Raji (cell line): ENCODE data around the gene CBFB.
A peak's percentile ranks its signal among the peaks of the same experiment; 100 is the strongest.

Experiments used
- POLR2A ChIP-seq: IDR thresholded peaks from 2 replicates; pipeline ENCODE4 v1.6.1; 2011; ENCODE audit warnings: low read depth, low read length, control low read depth; ENCODE audit not compliant: insufficient read depth

The CBFB gene

DNA sequence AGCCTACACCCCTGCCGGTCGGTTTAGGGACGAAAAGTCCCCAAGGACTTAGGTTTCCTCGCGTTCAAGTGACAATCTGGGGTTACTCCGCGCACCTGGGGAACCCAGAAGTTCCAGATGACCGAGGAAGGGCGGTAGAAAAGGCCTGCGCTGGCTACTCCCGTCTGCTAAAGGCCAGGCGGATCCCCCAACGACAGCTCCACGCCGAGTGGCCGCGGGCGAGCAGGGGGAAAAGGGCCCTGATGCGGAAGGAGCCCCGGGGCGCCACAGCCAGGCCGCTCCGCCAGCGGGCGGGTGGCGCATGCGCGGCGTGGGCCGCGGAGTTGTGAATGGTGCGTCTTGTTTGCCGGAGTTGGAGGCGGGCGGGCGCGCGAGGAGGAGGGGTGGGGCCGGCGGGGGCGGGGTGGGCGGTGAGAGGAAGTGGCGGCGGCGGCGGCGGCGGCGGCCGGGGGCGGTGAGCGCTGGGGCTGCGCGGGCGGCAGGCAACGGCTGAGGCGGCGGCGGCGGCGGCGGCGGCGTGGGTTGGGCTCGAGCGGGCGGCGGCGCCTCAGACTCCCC, at the start of gene CBFB:
CBFB (plus strand) TSS at position 454 of the 558 bp plus-strand sequence. CDS start 259 bp downstream, outside the sequence.
- peak; percentile 97 for TF ChIP-seq POLR2A

GRCh38 chr16:66983033-66983432, 45.9 kb upstream of the CBFB start:
- no peak for TF ChIP-seq POLR2A

GRCh38 chr16:66984892-66985311, 44.0 kb upstream of the CBFB start:
- no peak for TF ChIP-seq POLR2A

DNA sequence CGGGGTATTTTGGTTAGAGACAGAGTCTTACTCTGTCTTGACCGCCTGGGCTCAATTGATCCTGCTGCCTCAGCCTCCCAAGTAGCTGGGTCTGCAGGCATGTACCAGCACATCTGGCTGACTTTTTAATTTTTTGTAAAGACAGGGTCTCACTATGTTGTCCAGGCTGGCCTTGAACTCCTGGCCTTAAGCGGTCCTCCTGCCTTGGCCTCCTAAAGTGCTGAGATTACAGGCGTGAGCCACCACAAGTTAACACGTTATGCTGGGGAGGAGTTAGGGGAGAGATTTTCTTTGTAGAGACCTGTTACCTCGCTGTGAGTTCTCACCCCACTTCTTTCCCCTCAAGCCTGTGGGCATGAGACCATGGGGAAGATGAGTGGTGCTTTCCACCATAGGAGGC, 42.4 kb upstream of the CBFB start:
- no peak for TF ChIP-seq POLR2A

- no peak for TF ChIP-seq POLR2A
Observed at GRCh38 chr16:66988197-66988788, 40.7 kb upstream of the CBFB start, which contains the start of gene CES4A. Gene CES4A (plus strand): TSS chr16:66988589. CDS start chr16:66988773, 184 bp downstream.

- TF ChIP-seq POLR2A: no peak
Observed at GRCh38 chr16:66991545-66992077, 37.3 kb upstream of the CBFB start.

GRCh38 chr16:66996324-66996982, 32.5 kb upstream of the CBFB start:
- no peak for TF ChIP-seq POLR2A

- no peak for TF ChIP-seq POLR2A
Observed at GRCh38 chr16:66996983-66997358, 32.0 kb upstream of the CBFB start.

- TF ChIP-seq POLR2A: peak; percentile 41; the same call in 1 of the 2 replicates
Observed at GRCh38 chr16:67000384-67001351, 28.3 kb upstream of the CBFB start.

- TF ChIP-seq POLR2A: no peak
Observed at GRCh38 chr16:67001726-67002125, 27.2 kb upstream of the CBFB start.

DNA sequence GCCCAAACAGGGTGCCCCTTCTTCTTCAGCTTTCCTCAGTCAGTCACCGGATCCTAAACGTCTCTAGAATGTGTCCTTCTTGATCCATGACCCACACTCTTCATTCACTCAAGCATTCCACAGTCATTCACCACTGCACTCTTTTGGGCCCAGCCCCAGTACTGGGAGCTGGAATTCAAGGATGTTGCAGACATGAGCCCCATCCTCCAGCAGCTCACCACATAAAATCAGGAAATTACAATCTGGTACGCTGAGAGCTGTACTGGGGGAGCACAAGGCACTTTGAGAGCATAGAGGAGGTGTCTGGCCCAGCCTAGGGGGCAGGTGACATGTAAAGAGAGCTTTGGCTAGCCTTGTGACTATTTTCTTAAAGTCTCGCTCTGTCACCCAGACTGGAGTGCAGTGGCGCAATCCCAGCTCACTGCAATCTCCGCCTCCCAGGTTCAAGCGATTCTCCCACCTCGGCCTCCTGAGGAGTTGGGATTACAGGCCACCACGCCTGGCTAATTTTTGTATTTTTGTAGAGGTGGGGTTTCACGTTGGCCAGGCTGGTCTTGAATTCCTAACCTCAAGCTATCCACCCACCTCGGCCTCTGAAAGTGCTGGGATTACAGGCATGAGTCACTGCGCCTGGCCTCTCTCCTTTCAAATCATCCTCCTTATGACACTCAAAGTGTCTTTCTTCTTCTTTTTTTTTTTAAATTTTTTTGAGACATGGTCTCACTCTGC, 21.9 kb upstream of the CBFB start:
- no peak for TF ChIP-seq POLR2A

GRCh38 chr16:67009158-67009557, 19.8 kb upstream of the CBFB start:
- TF ChIP-seq POLR2A: no peak

GRCh38 chr16:67011274-67011673, 17.7 kb upstream of the CBFB start:
- TF ChIP-seq POLR2A: no peak

GRCh38 chr16:67013233-67013822, 15.6 kb upstream of the CBFB start:
- no peak for TF ChIP-seq POLR2A
